DND-41 (cell line): ENCODE data around the gene FLNA.

Experiments used
- EZH2 ChIP-seq: IDR thresholded peaks from 3 replicates; pipeline ENCODE4 v1.6.1; 2012; ENCODE audit warnings: borderline replicate concordance, low read depth, mild to moderate bottlenecking, moderate library complexity, low read length, inconsistent platforms; ENCODE audit not compliant: severe bottlenecking
- TF ChIP-seq, protein P1 (sequence below): IDR thresholded peaks from 2 replicates; pipeline ENCODE4 v1.5.1; 2012; ENCODE audit warnings: borderline replicate concordance, low read length, moderate library complexity, mild to moderate bottlenecking; ENCODE audit not compliant: poor library complexity, severe bottlenecking; ENCODE audit errors: extremely low read depth

DNA sequence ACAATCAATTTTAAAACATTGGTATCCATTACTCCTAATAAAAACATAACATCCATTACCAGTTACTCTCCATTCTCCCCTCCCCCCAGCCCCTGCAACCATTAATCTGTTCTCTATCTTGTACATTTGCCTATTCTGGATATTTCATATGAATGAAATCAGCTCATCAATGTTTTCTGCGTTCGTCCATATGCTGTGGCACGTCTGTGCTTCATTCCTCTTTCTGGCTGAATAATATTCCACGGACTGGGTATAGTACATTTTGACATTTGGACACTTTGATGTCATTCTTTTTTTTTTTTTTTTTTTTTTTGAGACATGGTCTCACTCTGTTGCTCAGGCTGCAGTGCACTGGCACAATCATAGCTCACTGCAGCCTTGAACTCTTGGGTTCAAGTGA lies 29.4 kb upstream of the FLNA start:
- TF ChIP-seq, protein P1, sequence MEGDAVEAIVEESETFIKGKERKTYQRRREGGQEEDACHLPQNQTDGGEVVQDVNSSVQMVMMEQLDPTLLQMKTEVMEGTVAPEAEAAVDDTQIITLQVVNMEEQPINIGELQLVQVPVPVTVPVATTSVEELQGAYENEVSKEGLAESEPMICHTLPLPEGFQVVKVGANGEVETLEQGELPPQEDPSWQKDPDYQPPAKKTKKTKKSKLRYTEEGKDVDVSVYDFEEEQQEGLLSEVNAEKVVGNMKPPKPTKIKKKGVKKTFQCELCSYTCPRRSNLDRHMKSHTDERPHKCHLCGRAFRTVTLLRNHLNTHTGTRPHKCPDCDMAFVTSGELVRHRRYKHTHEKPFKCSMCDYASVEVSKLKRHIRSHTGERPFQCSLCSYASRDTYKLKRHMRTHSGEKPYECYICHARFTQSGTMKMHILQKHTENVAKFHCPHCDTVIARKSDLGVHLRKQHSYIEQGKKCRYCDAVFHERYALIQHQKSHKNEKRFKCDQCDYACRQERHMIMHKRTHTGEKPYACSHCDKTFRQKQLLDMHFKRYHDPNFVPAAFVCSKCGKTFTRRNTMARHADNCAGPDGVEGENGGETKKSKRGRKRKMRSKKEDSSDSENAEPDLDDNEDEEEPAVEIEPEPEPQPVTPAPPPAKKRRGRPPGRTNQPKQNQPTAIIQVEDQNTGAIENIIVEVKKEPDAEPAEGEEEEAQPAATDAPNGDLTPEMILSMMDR = no peak
- TF ChIP-seq EZH2 = no peak
